Umbilical cord (tissue), 2 donors: Measurements from ENCODE around the gene HAGH. TPM values are rescaled to one million over a fixed set of nuclear protein-coding genes. Genes with fewer than 3 reads are reported as not detected.
A peak's percentile ranks its signal among the peaks of the same experiment; 100 is the strongest.
"Not testable (repeated sequence)": the region's sequence is repeated elsewhere in the genome, so short reads cannot be mapped to it uniquely, and the experiment has no call there.

Experiments
- DNase-seq: peaks from one replicate; pipeline ENCODE4 v3.0.0-alpha.2; 2015; ENCODE audit warnings: low spot score
- total RNA-seq: library from RNA; depleted of rRNA; stranded (reverse); fragments of >200 nt; gene quantifications from one replicate; pipeline ENCODE4 v1.2.3, GENCODE V29; 2014; ENCODE audit warnings: low replicate concordance; ENCODE audit not compliant: insufficient read depth

Gene HAGH
- total RNA-seq, result 34.4 TPM

DNA sequence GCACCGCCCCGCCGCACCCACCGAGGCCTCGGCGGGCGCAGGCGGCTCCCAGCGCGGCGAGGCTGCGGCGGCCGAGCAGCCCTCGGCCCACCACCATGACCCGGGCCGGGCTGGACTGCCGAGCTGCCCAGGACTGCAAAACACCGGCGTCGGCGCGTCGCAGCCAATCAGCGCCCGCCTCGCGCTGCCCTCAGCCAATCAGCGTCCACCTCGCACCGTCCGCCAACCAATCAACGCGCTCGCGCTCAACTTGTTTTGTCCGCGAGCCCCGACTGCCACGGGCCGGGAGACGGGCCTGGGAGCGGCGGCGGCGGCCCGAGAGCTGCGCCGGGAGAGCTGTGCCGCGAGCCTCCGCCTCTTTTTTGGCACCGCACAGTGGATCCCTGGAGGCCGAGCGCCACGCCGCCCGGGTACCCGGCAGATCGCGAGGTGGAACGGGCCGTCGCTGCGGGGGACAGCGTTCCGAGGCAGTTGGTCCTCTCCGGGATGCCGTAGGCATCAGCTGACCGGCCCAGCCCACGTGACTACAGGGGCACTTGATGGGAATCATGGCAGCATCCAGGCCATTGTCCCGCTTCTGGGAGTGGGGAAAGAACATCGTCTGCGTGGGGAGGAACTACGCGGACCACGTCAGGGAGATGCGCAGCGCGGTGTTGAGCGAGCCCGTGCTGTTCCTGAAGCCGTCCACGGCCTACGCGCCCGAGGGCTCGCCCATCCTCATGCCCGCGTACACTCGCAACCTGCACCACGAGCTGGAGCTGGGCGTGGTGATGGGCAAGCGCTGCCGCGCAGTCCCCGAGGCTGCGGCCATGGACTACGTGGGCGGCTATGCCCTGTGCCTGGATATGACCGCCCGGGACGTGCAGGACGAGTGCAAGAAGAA, at the start of gene HAGH, which contains the start of gene FAHD1:
TSS of gene HAGH (minus strand) at position 135 of the 883 bp plus-strand sequence. CDS start at position 97, 38 bp downstream.
TSS of gene FAHD1 (plus strand) at position 516 of the 883 bp plus-strand sequence. CDS start at position 549, 33 bp downstream.
- peak; percentile 97 for DNase-seq

DNA sequence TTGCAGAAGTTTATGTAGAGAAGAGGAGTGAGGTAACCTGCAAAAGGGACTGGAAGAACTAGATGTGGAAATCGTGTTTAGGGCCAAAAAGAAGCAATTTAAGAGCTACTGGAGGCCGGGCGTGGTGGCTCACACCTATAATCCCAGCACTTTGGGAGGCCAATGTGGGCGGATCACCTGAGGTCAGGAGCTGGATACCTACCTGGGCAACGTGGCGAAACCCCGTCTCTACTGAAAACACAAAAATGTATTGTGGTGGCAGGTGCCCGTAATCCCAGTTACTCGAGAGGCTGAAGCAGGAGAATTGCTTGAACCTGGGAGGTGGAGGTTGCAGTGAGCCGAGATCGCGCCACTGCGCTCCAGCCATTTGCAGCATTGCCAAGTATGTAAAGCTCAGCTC, 49.4 kb upstream of the HAGH start:
- DNase-seq, result not testable (repeated sequence)

DNA sequence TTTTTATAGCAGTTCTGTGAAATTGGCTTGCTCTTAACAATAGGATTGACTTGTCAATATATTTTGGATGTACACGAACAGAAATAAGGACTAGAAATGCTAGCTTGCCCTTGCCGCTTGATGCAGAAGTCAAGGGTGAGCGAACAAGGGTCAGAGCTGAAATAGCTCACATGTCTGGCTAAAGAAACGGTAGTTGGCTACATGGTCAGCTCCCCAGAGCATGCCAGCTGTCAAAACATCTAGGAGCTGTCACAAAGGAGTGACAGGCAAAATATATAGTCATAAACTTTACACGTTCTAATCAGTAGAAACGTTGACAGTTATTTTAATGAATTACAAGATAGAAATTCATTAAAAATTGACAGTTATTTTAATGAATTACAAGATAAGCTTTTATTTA, 48.2 kb upstream of the HAGH start:
- no peak for DNase-seq

DNA sequence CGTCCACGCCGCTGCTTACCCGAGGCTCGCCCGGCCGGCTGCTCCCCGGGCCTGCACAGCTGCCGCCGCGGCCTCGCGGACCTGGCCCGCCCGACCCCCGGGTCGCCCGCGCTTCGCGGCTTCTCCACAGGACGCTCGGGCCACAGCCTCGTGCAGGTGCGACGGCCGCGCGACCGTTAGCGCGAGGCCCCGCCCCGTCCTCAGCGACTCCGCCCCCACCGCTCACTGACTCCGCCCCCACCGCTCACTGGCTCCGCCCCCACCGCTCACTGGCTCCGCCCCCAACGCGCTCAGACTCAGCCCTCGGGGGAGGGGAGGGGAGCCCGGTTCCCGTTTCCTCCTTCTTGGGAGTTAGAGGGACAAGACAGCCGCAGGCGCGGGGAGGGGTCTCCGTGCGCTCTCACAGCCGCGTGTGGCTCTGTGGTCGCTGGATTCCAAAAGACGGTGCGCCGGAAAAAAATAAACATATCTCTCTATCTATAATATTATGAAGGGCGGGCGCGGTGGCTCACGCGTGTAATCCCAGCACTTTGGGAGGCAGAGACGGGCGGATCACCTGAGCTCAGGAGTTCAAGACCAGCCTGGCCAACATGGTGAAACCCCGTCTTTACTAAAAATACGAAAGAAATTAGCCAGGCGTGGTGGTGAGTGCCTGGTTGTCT, 45.5 kb upstream of the HAGH start, which contains the start of gene MEIOB:
TSS of gene MEIOB (minus strand) at position 191 of the 662 bp plus-strand sequence. CDS start 3,989 bp downstream, outside the sequence.
- no peak for DNase-seq

DNA sequence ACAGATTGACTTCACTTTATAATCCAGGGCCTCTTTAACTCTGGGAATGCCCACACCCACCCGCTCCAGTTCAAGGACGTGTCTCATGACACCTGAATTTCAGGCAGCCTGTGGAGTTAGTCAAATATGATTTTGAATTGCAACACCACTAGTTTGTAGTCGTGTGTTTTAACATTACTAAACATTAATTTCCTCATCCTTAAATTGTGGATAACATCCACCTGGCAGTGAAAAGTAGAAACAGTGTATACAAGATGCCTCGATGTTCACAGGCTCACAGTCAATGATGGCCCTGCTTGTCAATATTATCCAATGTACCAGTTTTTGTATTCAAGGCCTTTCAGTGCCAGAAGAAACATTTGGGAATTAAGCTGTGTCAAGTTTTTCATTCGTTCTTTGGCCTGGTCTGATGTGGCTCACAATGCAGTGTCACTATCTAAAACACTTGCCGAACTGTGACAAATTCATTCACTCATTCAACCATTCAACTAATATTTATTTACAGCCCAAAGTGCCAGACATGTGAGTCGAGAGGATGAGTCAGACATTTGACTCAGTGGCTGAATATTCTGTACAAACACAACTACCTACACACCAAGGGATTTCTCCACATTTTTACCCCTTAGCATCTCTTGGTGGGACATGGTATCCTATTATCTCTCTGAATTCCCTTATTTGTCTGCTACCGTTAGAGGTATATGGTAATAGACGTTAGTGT, 43.9 kb upstream of the HAGH start:
- DNase-seq, result no peak

DNA sequence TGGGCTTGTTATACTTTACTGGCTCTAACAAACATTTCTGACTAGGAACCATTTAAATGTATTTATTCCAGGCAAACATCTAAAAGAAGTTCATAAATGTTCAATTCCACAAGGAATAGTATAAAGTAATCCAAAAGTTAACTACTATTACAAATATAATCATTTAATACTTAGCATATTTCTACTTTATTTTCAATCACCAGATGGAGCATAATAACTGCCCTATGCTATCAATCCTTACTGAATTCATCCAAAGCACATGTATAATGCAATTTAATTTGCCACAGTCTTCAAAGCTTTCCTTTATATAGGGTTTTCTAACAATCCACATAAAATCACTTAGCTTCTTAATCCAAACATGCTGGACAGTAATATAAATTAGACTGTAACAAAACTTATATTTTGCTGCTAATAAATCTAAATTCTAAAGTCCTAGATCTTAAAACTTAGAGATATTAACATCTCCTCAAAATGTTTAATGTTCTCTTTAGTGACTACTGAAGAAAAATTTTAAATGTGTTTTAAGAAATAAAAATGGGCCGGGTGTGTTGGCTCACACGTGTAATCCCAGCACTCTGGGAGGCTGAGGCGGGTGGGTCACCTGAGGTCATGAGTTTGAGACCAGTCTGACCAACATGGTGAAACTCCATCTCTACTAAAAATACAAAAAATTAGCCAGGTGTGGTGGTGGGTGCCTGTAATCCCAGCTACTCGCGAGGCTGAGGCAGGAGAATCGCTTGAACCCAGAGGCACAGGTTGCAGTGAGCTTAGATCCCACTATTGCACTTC, 39.5 kb upstream of the HAGH start:
- DNase-seq, result no peak

DNA sequence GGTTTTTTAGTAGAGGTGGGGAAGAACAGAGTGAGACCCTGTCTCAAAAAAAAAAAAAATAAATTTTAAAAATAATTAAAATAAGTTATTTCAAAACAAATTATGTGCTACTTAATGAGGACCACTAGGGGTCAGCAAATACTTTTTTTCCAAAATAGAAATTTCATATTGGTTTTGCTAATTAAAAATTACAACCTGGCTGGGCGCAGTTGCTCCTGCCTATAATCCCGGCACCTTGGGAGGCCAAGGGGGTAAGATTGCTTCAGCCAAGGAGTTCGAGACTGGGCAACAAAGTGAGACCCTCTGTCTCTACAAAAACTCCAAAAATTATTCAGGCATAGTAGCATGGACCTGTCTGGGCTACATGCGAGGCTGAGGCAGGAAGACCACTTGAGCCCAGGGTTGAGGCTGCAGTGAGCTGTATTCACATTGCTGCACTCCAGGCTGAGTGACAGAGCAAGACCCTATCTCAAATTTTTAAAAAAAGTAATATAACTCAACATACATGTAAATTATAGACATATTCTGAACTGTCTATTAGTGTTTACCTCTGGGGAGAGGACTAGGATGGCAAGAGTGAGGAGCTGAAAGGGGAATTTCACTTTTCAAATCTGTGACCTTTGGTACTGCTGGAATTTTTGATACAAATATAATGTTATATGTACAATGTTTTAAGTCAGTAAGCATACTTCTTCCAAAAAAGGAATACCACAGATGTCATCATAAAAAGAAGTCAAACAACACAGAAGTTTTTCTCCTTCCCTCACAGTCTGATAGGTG, 37.2 kb upstream of the HAGH start:
- peak; percentile 33 for DNase-seq

DNA sequence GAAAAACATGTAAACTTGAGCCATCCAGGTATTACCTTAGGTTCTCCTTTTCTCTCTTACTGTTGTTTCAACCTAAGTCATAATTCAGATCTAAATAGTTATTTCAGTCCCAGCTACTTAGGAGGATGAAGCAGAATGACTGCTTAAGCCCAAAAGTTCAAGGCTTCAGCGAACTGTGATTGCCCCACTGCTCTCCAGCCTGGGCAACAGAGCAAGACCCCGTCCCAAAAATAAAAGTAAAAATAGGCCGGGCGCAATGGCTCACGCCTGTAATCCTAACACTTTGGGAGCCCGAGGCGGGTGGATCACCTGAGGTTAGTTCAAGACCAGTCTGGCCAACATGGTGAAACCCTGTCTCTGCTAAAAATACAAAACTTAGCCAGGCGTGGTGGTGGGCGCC, 35.8 kb upstream of the HAGH start:
- no peak for DNase-seq

DNA sequence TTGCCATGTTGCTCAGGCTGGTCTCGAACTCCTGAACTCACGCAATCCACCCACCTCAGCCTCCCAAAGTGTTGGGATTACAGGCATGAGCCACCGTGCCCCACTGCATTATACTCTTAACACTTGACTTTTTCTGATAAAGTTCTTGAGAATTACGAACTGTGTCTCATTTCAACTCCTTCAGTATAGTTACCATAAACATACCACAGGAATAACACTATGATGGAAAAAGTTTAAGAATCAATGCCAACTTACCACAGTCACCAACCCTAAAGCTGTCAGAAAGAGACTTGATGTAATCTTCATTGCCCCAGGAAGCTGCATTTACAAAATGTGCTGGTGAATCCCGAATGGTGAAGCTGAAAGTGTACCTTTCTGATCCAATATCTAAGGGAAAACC, 35.1 kb upstream of the HAGH start:
- DNase-seq, result no peak

DNA sequence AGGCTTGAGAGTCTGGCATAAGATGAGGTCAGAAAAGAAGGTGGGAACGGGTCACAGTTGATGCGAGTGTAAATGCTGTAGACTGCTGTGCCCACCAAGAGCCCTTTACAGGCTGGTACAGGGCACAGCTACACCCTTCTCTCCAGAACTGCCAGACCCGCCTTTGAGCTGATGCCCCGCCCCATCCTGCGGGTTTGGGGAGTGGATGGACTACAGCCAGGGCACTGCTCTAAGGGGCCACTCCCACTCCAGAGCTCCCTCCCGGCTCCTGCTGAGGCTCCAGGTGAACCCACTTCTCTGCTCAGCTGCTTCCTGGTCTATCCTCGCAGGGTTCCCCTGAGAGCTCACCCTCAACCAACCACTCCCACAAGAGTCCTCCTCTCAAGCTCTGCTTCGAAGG, 33.0 kb upstream of the HAGH start:
- no peak for DNase-seq

DNA sequence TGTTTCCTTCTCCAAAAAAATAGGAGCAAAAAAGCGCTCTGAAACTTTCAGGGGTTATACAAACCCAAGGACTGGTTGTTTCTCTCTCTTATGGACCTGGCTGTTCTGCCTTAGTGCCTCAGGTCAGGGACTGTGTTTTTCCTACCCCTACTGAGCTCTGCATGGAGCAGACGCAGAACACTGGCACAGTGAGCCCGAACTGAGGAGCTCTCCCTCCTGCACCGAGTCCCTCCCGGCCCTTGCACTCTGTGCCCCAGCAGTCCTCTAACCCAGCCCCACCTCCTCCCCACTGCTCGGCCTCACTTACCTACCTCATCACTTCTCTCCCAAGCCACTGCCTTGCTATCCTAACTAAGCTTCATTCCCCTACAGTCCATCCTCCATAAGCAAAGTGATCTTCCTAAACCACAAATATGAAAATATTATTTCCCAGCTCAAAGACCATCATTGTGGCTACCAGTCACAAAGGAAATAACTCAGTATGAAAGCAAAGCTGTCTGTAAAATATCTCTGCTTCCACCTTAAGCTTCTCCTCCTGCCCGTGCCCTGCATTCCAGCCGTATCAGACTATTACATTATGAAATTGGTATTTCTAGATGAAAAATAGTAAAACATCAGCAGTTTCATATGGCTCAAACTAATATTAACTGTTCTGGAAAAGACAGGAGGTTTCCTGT, 31.7 kb upstream of the HAGH start:
- peak; percentile 22 for DNase-seq

DNA sequence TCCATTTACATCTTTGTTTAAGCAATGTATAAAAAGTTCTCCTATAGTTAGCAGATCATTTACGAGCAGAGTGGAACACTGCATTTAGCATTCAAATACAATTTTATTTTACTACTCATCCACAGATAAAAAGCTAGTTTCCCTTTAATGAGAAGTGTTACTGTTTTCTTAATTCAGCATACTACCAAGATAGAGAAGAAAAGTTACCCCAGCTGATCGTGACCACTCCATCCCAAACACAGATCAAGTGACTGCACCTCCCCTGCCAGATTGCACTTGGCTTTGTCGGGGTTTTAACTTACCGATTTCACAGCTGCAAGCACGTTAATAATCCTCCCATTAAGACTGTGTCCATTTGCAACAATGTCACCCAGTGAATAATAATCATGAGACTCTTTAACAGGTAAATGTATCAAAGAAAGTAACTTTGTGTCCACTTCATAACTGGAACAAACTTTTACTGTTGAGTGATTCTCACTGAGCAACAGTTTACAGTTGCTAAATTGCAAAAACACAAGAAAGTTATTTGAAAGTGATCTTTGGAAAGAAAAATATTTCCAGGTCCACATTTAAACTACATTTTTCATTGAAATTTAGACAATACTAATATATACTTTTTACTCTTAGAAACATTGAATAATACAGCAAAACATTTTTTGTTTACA, 30.9 kb upstream of the HAGH start:
- DNase-seq, result no peak

DNA sequence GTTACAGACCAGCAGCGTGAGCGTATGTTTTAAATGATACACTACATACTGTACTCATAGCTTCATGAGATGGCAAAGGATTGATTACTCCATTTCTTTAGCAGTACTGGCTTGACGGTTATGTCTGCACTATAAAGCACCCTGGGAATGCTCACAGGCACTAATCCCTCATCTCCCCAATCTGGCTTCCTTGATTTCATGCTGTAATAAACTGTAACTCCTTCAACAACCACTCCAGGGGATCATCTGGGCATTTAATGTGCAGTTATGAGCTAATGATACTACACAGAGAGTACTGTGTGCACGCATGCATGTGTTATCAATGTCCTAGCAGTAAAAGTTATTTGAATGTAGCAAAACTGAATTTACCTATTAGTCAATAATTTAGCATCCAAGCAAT, 25.2 kb upstream of the HAGH start:
- DNase-seq, result no peak

DNA sequence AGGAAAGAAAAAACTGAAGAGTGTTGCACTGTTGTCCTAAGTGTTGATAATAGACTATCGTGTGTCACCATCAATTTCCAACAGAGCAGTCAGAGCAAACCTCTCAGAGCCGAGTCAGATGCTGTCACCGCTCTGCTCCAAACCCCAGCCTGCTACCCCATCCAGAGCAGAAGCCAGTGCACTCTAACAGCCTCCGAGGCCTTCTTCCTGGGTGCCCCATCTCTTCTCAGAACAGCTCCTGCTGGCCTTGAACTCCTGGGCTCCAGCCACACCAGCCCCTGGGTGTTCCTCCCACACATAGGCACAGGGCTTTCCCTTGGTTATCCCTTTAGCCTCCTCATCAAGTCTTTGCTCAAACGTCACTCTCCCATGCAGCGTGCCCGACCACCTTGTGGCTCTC, 24.4 kb upstream of the HAGH start:
- no peak for DNase-seq

DNA sequence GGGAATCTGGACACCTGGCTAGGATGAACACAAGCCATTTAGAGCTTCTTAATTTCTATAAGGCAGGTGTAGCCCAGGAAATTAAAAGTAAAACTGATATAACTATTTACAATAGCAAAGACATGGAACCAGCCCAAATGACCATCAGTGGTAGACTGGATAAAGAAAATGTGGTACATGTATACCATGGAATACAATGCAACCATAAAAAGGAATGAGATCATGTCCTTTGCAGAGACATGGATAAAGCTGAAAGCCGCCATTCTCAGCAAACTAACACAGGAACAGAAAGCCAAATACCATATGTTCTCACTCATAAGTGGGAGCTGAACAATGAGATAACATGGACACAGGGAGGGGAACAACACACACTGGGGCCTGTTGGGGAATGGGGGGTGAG, 19.8 kb upstream of the HAGH start:
- DNase-seq, result no peak

DNA sequence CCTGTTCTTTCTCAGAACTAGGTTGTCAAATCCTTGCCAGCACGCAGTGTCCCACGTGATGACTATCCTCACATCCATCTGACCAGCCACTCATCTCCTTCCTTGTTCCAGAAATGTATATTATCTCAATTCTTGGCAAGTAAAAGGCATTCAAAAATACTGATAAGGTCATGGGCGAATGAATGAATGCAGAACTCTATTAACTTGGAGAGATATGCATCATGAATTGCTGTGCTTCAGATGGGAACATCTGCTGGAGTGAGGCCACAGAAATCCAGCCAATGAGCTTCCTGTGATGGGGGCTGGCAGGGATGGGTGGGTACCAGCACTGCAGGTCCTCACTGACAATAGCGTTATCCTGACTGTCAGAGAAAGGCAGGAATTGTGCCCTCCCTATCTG, 19.4 kb upstream of the HAGH start:
- DNase-seq, result no peak

DNA sequence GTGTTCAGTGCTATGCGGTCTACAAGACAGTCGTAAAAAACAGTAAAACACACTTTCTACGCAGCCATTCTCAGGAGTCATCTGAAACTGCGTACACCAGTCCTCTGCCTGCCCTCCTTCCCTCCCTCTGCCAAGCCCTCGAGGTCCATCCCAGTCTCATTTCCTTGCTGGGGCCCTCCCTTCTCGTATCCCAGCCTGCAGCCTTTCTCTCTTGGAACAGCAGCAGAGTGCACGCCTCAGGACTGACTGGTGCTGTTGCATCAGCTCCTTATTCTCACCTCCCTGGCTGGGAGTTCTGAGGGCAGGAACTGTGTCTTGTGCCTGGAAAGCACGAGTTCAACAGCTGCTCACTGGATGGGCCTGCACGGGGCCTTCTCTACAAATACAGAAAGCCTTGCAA, 12.9 kb upstream of the HAGH start:
- DNase-seq, result peak; percentile 13

DNA sequence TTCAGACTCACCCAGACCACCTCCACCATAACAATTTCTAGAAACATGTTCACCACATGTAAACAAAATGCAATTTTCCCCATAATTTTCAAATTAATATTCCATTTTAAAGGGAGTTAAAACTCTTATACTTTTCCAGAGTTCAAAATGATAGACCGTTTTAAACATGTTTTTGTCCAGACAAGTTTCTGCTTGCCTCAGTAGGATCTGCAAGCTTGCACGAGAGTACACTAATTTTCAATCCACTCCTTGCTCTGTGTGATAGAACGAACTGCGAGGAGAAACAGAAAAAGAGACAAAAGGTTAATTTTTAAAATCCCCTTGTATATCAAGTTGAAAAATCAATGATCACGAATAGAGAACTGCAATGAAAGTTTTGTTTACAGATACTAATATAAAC, 7.5 kb upstream of the HAGH start:
- peak; percentile 15 for DNase-seq

DNA sequence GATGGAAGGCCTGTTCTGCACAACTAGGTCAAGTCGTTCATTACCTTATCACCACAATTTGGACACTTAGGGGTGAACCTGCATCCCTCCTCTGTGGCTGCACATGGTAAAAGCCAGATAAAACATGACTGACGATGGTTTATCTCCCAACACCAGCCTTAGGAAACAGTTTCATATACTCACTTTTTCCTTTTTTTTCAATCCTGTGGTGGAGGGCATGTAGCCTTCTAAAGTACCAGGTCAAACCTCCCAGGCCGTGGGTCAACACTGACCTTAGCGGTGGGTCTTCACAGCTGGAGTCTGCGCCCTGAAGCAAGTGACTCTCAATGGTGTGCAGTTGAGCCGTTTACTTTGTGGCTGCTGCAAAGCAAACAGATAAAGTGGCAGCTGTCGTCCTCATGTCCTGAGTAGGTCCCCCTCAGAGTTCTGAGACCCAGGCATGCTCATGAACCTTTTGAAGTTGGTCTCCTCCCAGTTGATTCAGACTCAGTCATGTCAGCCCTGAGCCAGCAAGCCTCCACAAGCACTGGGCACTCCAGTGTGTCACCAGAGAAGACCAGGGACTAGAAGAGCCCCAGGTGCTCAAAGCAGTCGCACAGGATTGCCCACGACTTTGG, 6.3 kb upstream of the HAGH start:
- DNase-seq, result no peak
